Activated naive CD4-positive, alpha-beta T cell treated with anti-CD3 and anti-CD28 coated beads for 36 hours (primary cell): ENCODE measurements around the gene CCDC192. TPM values are rescaled to one million over a fixed set of nuclear protein-coding genes. Genes with fewer than 3 reads are reported as not detected.

Experiments used
- CTCF ChIA-PET: fragments of 350-600 bp; sonication (Branson Sonifier 250); formaldehyde crosslinking; loops from one replicate; lab custom pipeline; 2021; ENCODE audit warnings: antibody characterized with exemption; lab: Charles Lee
- DNase-seq: peaks from one replicate; pipeline ENCODE4 v3.0.0-alpha.2; 2020
- H3K27ac Mint-ChIP-seq: one replicate; pipeline ENCODE4 v1.8.0; 2021; ENCODE audit warnings: mild to moderate bottlenecking, mixed read lengths
- H3K27me3 Mint-ChIP-seq: one replicate; pipeline ENCODE4 v1.8.0; 2021; ENCODE audit warnings: low read depth, mixed read lengths
- H3K36me3 Mint-ChIP-seq: one replicate; pipeline ENCODE4 v1.8.0; 2021; ENCODE audit warnings: low read depth, mixed read lengths
- H3K4me1 Mint-ChIP-seq: one replicate; pipeline ENCODE4 v1.8.0; 2021; ENCODE audit warnings: low read depth, mixed read lengths
- H3K4me3 Mint-ChIP-seq: one replicate; pipeline ENCODE4 v1.8.0; 2021; ENCODE audit warnings: mild to moderate bottlenecking, moderate library complexity, mixed read lengths
- H3K9me3 Mint-ChIP-seq: one replicate; pipeline ENCODE4 v1.8.0; 2021; ENCODE audit warnings: mixed read lengths
- intact Hi-C: fragments of 100-400 bp; cut with micrococcal nuclease; formaldehyde crosslinking; loops from one replicate; pipeline ENCODE4 v1.15.1; 2023
- total RNA-seq, 2 experiments: library from RNA; stranded (reverse); gene quantifications; one replicate each; pipeline ENCODE4 v1.2.3, GENCODE V29; 2021

Gene CCDC192
- total RNA-seq, 2 experiments from 2014 or later, result not detected

- Mint-ChIP-seq H3K4me1 (no peaks in the 10 kb centered on the region), H3K4me3 (no peak overlapping the region), H3K27me3 (peaks cover 5% of the 10 kb centered on the region), H3K9me3 (no peaks in the 10 kb centered on the region), H3K27ac (no peak overlapping the region), H3K36me3 (no peaks in the 10 kb centered on the region)
- no peak for DNase-seq
- CTCF ChIA-PET, result no interaction called here
- intact Hi-C loops, result no loop called here
These were observed 160.6 kb downstream of the CCDC192 start for GRCh38 chr5:127863610-127864395.

DNA sequence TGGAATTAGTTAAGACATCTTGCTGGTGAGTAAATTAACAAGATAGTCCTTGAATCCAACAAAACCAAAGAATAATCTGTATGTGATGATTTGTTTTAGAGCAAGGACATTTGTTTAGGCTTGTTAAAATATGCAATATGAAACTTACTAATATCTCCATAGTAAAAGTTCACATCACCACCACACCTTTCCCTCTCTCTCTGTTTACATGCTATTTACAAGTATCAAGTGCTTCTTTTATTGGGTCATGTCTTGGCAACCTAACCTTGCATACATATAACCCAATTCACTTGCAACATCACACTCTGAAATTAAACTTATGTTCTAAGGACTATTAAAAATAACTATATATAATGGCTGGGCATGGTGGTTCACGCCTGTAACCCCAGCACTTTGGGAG, 161.3 kb downstream of the CCDC192 start:
- intact Hi-C loops, result no loop called here
- Mint-ChIP-seq H3K36me3 (no peaks in the 10 kb centered on the region), H3K4me3 (no peak overlapping the region), H3K27me3 (peaks cover 5% of the 10 kb centered on the region), H3K9me3 (no peaks in the 10 kb centered on the region), H3K27ac (no peak overlapping the region), H3K4me1 (no peaks in the 10 kb centered on the region)
- CTCF ChIA-PET, result no interaction called here
- DNase-seq, result no peak

- CTCF ChIA-PET, result interaction anchor here (0.5 to 0.6 kb wide), 2 partner anchors 438 to 486 kb away, joined by 3 to 4 read pairs; no protein-coding TSS in a partner anchor
- no peaks in the 10 kb centered on the region for H3K9me3 Mint-ChIP-seq
- H3K36me3 Mint-ChIP-seq, result no peaks in the 10 kb centered on the region
These were observed 162.1 kb downstream of the CCDC192 start for GRCh38 chr5:127865273-127865672.

DNA sequence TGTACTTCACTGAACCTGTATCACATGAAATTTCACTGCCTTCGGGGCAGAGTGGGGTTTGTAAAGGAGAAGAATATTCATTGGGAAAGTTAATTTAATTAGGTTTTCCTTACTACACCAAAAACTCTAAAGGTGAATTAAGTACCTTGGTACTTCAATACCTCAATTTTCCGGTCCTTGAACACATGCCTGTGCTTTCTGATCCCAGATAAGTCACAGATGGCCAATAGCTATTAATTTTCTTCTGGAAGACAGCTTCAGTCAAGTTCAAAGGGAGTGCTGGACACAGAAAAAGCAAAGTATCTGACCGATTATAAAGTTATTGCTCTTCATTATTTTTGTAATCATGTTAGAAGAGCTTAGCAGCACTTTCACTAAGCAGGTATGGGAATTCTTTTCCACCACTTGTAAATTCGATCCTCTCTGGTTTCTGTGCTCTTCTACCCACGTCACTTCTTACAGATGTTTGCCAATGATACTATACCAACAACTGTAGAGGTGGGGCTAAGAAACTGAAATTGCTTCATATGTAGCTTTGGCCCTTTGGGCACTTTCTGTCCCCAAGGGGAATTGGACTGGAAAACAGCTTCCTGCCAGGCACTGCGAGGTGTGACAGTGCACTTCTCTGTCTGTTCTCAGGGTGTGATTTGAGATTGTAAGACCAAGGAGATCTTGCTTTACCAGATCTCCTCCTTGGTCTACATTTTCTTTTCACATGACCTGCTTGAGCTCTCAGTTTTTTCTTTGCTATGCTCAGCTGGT, 164.0 kb downstream of the CCDC192 start:
- Mint-ChIP-seq H3K9me3 (no peaks in the 10 kb centered on the region), H3K36me3 (no peaks in the 10 kb centered on the region), H3K4me1 (no peaks in the 10 kb centered on the region), H3K27ac (no peak overlapping the region), H3K4me3 (no peak overlapping the region), H3K27me3 (peaks cover 5% of the 10 kb centered on the region)
- CTCF ChIA-PET, result interaction anchor here (0.6 to 1.3 kb wide), 2 partner anchors 11 to 440 kb away, joined by 3 read pairs; no protein-coding TSS in a partner anchor
- DNase-seq, result no peak
- intact Hi-C loops, result no loop called here

More at GRCh38 chr5:127865273-127865672, 162.1 kb downstream of the CCDC192 start:
- intact Hi-C loops, result no loop called here
- Mint-ChIP-seq H3K4me1 (no peaks in the 10 kb centered on the region), H3K4me3 (no peak overlapping the region), H3K27me3 (peaks cover 5% of the 10 kb centered on the region), H3K27ac (no peak overlapping the region)
- no peak for DNase-seq

DNA sequence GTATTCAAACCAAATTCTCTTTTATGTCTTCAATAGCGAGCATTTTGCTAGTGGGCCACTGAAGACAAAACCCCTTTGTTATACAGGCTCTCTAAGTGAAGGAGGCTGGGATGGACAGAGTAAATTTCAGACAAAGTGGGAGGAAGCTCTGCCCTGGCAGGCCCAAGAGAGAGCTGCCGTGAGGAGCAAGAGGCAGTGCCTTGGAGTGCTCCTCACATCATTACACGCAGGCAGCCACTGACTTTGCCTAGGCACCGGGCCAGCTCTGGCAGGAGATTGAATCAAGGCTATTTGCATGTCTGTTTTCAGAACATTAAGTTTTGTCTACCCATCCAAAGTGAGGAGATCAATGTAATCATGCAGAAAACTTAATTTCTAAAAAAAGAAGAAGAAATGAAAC, 167.7 kb downstream of the CCDC192 start:
- no peak overlapping the region for H3K27ac Mint-ChIP-seq
- CTCF ChIA-PET, result no interaction called here
- intact Hi-C loops, result no loop called here
- H3K36me3 Mint-ChIP-seq, result no peaks in the 10 kb centered on the region
- H3K27me3 Mint-ChIP-seq, result peaks cover 4% of the 10 kb centered on the region
- DNase-seq, result no peak
- no peak overlapping the region for H3K4me3 Mint-ChIP-seq
- H3K4me1 Mint-ChIP-seq, result no peaks in the 10 kb centered on the region
- H3K9me3 Mint-ChIP-seq, result no peaks in the 10 kb centered on the region

DNA sequence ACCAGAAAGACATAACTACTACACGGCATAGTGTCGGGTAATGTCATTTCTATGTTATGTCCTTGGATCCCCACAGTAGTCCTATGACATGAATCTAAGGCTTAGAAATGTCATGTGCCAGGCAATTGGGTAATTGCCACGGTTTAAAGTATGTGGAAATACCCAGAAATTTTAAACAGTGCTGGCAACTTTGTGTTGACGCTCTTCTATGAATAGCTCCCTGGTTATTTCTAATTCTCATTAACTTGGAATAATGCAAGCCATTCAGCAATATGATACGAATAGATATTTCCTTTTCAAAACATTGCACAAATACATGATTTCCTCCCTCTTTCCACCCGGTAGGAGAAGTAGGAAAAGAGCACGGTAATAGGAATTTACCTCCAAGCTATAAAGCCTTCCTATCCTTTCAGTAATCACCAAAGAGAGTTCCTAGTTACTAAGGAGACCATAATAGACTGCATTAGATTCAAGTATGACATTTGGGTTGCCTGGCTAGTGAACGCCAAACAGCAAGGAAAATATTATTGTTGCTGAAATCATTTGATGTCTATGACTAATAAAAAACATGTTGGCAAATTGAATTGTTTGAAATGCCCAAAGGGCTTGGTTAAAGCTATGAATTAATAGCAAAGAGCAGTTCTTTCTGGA, 168.4 kb downstream of the CCDC192 start:
- H3K27ac Mint-ChIP-seq, result no peak overlapping the region
- H3K9me3 Mint-ChIP-seq, result no peaks in the 10 kb centered on the region
- no peaks in the 10 kb centered on the region for H3K4me1 Mint-ChIP-seq
- CTCF ChIA-PET, result interaction anchor here (0.7 to 1.6 kb wide), 2 partner anchors 150 to 330 kb away, joined by 4 to 5 read pairs; no protein-coding TSS in a partner anchor
- DNase-seq, result no peak
- no peak overlapping the region for H3K4me3 Mint-ChIP-seq
- H3K36me3 Mint-ChIP-seq, result no peaks in the 10 kb centered on the region
- intact Hi-C loops, result no loop called here
- peaks cover 4% of the 10 kb centered on the region for H3K27me3 Mint-ChIP-seq

GRCh38 chr5:127872494-127872893, 169.3 kb downstream of the CCDC192 start:
- H3K27me3 Mint-ChIP-seq, result peaks cover 4% of the 10 kb centered on the region
- H3K27ac Mint-ChIP-seq, result no peak overlapping the region
- no peaks in the 10 kb centered on the region for H3K36me3 Mint-ChIP-seq
- CTCF ChIA-PET, result interaction anchor here (0.7 to 1.6 kb wide), 2 partner anchors 149 to 329 kb away, joined by 4 to 5 read pairs; no protein-coding TSS in a partner anchor
- no peaks in the 10 kb centered on the region for H3K9me3 Mint-ChIP-seq
- no peaks in the 10 kb centered on the region for H3K4me1 Mint-ChIP-seq
- intact Hi-C loops, result no loop called here
- no peak overlapping the region for H3K4me3 Mint-ChIP-seq
- no peak for DNase-seq

DNA sequence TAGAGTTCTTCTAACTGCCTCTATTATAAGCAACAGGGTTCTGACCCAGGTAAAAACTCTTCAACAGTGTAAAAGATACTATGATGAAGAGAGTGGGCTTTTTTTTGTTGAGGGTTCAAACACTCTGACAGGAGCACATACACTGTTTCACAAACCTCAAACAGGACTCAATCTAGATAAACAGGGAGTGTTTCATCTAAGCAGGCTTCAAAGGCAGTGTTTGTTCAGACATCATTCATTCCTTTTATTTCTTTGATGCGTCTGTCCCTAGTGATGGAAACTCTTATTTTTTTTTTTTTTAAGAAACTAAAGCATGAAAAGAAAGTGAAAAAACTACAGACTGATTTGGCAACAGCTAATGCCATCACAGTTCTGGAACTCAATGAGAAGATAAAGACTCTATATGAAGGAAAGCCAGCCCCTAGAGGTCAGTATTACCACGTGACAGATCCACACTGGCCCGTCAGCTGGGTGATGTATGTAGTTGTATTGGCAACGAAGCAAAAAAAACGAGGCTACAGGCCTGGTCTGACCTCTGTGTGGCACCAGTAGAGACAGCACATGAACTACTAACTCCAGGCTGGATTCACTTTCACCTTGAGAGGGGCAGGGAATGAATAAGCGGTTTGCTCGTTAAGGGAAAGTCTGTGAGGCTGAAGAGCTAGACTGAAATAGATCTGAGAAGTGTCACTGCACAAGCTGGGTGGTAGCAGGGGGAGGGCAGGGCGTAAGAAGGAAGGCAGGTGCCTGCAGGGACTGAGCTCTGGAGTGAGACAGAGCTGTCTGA, 172.2 kb downstream of the CCDC192 start:
- intact Hi-C loops, result loop anchor here (1.0 to 5.0 kb wide), 4 partner anchors 118 to 326 kb away; partner anchors contain the start of gene SLC12A2
- Mint-ChIP-seq H3K4me3 (no peak overlapping the region), H3K27ac (no peak overlapping the region), H3K36me3 (no peaks in the 10 kb centered on the region), H3K27me3 (peaks cover 3% of the 10 kb centered on the region), H3K9me3 (no peaks in the 10 kb centered on the region), H3K4me1 (no peaks in the 10 kb centered on the region)
- CTCF ChIA-PET, result interaction anchor here (0.6 to 1.4 kb wide), 9 partner anchors 9 to 339 kb away, joined by 3 to 4 read pairs (median 3); no protein-coding TSS in a partner anchor
- DNase-seq, result peak; percentile 59

DNA sequence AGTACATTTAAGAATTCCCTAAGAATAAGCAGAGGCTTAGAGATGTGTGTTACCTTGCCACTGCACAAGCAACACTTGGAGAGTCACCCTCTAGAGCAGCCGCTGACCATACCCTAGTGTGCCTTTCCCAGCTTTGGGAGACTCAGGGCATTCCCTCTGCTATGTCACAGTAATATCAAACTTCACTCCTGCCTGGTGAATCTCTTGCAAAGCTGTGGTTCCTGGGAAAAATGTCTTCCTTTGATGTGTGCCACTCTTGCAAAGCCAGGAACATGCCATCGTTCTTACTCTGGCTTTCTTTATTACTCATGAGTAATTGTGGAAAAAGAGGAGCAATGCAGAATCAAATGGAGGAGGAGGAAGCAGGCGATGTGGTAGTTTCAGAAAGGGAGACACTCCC, 173.2 kb downstream of the CCDC192 start:
- H3K4me3 Mint-ChIP-seq, result no peak overlapping the region
- intact Hi-C loops, result loop anchor here (5.0 kb wide), 2 partner anchors 119 to 314 kb away; no protein-coding TSS in a partner anchor
- no peak for DNase-seq
- CTCF ChIA-PET, result interaction anchor here (0.7 to 1.4 kb wide), 4 partner anchors 10 to 338 kb away, joined by 3 to 4 read pairs (median 3); no protein-coding TSS in a partner anchor
- no peak overlapping the region for H3K27ac Mint-ChIP-seq
- no peaks in the 10 kb centered on the region for H3K36me3 Mint-ChIP-seq
- H3K27me3 Mint-ChIP-seq, result peaks cover 3% of the 10 kb centered on the region
- H3K9me3 Mint-ChIP-seq, result no peaks in the 10 kb centered on the region
- H3K4me1 Mint-ChIP-seq, result no peaks in the 10 kb centered on the region

- no peaks in the 10 kb centered on the region for H3K4me1 Mint-ChIP-seq
These were observed 175.1 kb downstream of the CCDC192 start for GRCh38 chr5:127878174-127878750.

DNA sequence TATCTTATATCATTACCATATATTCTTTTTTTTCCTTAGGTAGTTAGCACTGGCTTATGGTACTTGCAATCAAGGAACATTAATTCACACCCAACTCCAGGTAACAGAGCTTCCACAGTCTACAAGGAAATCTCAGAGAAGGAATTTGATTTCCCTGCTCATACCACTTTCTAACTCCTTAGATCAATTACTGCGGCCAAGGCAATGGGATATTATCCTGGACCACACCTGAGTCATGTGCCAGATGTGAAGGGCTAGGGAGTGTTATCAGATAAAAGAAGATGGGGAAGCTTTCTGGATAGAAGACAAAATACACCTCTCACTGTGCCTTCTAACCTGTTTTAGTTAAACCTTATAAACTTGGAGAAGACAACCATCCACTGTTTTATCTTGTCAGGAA, 181.2 kb downstream of the CCDC192 start:
- DNase-seq, result no peak
- Mint-ChIP-seq H3K4me1 (no peaks in the 10 kb centered on the region), H3K27me3 (no peaks in the 10 kb centered on the region)

More at GRCh38 chr5:127878174-127878750, 175.1 kb downstream of the CCDC192 start:
- Mint-ChIP-seq H3K27ac (no peak overlapping the region), H3K4me3 (no peak overlapping the region), H3K9me3 (no peaks in the 10 kb centered on the region), H3K27me3 (peaks cover 3% of the 10 kb centered on the region), H3K36me3 (no peaks in the 10 kb centered on the region)
- CTCF ChIA-PET, result interaction anchor here (0.8 to 1.1 kb wide), 3 partner anchors 11 to 323 kb away, joined by 3 read pairs; no protein-coding TSS in a partner anchor
- peak; percentile 24 for DNase-seq
- intact Hi-C loops, result loop anchor here (5.0 kb wide), 2 partner anchors 121 to 316 kb away; no protein-coding TSS in a partner anchor

More for the DNA sequence above, 181.2 kb downstream of the CCDC192 start:
- H3K27ac Mint-ChIP-seq, result no peak overlapping the region
- intact Hi-C loops, result no loop called here
- H3K9me3 Mint-ChIP-seq, result no peaks in the 10 kb centered on the region
- no peaks in the 10 kb centered on the region for H3K36me3 Mint-ChIP-seq
- H3K4me3 Mint-ChIP-seq, result no peak overlapping the region
- CTCF ChIA-PET, result interaction anchor here (1.0 kb wide), 1 partner anchor 9 kb away, joined by 3 read pairs; no protein-coding TSS in a partner anchor
